A673 (cell line): ENCODE data around the gene RTN1. TPM values are rescaled to one million over a fixed set of nuclear protein-coding genes. Genes with fewer than 3 reads are reported as not detected.

Experiments
- BruUV-seq: library from RNA; stranded (reverse); fragments of 400-500 nt; replicated peaks from 2 replicates; lab custom pipeline; 2021; lab: Mats Ljungman, UMichigan
- CTCF ChIA-PET: fragments of 300-600 bp; sonication (Branson Sonifier 250); formaldehyde crosslinking; loops from one replicate; lab custom pipeline; 2022; ENCODE audit warnings: antibody characterized with exemption; lab: Charles Lee
- POLR2A ChIA-PET: fragments of 300-600 bp; sonication (Branson Sonifier 250); formaldehyde crosslinking; loops from one replicate; lab custom pipeline; 2022; ENCODE audit warnings: antibody characterized with exemption; ENCODE audit not compliant: low non-redundant PET; lab: Charles Lee
- DNase-seq: peaks from one replicate; pipeline ENCODE4 v3.0.0-alpha.2; 2015; ENCODE audit warnings: low spot score
- H3K27ac ChIP-seq: fragments of 200-600 bp; sonication (generic); 2 replicates; pipeline ENCODE4 v1.5.1; 2016; ENCODE audit warnings: mixed run types, low read depth, mild to moderate bottlenecking, mixed read lengths, antibody characterized with exemption, low read length; ENCODE audit not compliant: poor library complexity, severe bottlenecking
- H3K27me3 ChIP-seq: fragments of 200-600 bp; sonication (generic); replicated peaks from 2 replicates; pipeline ENCODE4 v1.6.1; 2017; ENCODE audit warnings: mixed run types, low read depth, mild to moderate bottlenecking, mixed read lengths, antibody characterized with exemption, low read length; ENCODE audit not compliant: insufficient read depth, poor library complexity
- H3K36me3 ChIP-seq: fragments of 200-600 bp; sonication (generic); 2 replicates; pipeline ENCODE4 v1.6.1; 2016; ENCODE audit warnings: mixed run types, mild to moderate bottlenecking, mixed read lengths, antibody characterized with exemption, low read length; ENCODE audit not compliant: insufficient read depth, poor library complexity, severe bottlenecking
- H3K4me1 ChIP-seq: fragments of 200-600 bp; sonication (generic); 2 replicates; pipeline ENCODE4 v1.6.1; 2017; ENCODE audit warnings: mixed run types, mild to moderate bottlenecking, mixed read lengths, antibody characterized with exemption, low read length; ENCODE audit not compliant: insufficient read depth, poor library complexity, severe bottlenecking
- H3K4me3 ChIP-seq: fragments of 200-600 bp; sonication (generic); 2 replicates; pipeline ENCODE4 v1.5.1; 2016; ENCODE audit warnings: low read depth, mixed run types, mild to moderate bottlenecking, mixed read lengths, low read length; ENCODE audit not compliant: poor library complexity, severe bottlenecking
- H3K9me3 ChIP-seq: fragments of 200-600 bp; sonication (generic); 2 replicates; pipeline ENCODE4 v1.6.1; 2016; ENCODE audit warnings: mixed run types, low read depth, mild to moderate bottlenecking, mixed read lengths, antibody characterized with exemption, low read length; ENCODE audit not compliant: poor library complexity, severe bottlenecking
- EZH2 ChIP-seq: fragments of 200-600 bp; sonication (generic); IDR thresholded peaks from 2 replicates; pipeline ENCODE4 v1.6.1; 2017; ENCODE audit warnings: borderline replicate concordance, low read depth, mild to moderate bottlenecking, mixed read lengths, antibody characterized with exemption, low read length; ENCODE audit not compliant: poor library complexity, severe bottlenecking
- intact Hi-C: fragments of 100-400 bp; cut with micrococcal nuclease; formaldehyde crosslinking; loops from one replicate; pipeline ENCODE4 v1.10.0; 2022; ENCODE audit not compliant: unreplicated experiment
- total RNA-seq: library from RNA; stranded (reverse); gene quantifications from 2 replicates; pipeline ENCODE4 v1.2.3, GENCODE V29; 2021
- TF ChIP-seq, protein P1 (sequence below): fragments of 300-800, 200-600 bp; sonication (generic); conservative IDR thresholded peaks from 2 replicates; pipeline ENCODE4 v1.5.1; 2017; ENCODE audit warnings: low read depth, mild to moderate bottlenecking, antibody characterized with exemption, low read length, moderate library complexity, mixed read lengths

Gene RTN1
- total RNA-seq, 1 experiment from 2014 or later: 4.0 TPM

GRCh38 chr14:59857328-59857727 lies 13.2 kb downstream of the RTN1 start:
- no TSS peak for BruUV-seq
- peaks cover 5% of the 10 kb centered on the region for H3K9me3 ChIP-seq
- H3K27me3 ChIP-seq: no peaks in the 10 kb centered on the region
- POLR2A ChIA-PET: no interaction called here
- no peak overlapping the region for H3K27ac ChIP-seq
- no peak overlapping the region for H3K4me3 ChIP-seq
- no peak for DNase-seq
- H3K4me1 ChIP-seq: no peaks in the 10 kb centered on the region
- intact Hi-C loops: no loop called here
- no peak for TF ChIP-seq EZH2
- TF ChIP-seq, protein P1, sequence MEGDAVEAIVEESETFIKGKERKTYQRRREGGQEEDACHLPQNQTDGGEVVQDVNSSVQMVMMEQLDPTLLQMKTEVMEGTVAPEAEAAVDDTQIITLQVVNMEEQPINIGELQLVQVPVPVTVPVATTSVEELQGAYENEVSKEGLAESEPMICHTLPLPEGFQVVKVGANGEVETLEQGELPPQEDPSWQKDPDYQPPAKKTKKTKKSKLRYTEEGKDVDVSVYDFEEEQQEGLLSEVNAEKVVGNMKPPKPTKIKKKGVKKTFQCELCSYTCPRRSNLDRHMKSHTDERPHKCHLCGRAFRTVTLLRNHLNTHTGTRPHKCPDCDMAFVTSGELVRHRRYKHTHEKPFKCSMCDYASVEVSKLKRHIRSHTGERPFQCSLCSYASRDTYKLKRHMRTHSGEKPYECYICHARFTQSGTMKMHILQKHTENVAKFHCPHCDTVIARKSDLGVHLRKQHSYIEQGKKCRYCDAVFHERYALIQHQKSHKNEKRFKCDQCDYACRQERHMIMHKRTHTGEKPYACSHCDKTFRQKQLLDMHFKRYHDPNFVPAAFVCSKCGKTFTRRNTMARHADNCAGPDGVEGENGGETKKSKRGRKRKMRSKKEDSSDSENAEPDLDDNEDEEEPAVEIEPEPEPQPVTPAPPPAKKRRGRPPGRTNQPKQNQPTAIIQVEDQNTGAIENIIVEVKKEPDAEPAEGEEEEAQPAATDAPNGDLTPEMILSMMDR: no peak
- no peaks in the 10 kb centered on the region for H3K36me3 ChIP-seq
- CTCF ChIA-PET: no interaction called here

DNA sequence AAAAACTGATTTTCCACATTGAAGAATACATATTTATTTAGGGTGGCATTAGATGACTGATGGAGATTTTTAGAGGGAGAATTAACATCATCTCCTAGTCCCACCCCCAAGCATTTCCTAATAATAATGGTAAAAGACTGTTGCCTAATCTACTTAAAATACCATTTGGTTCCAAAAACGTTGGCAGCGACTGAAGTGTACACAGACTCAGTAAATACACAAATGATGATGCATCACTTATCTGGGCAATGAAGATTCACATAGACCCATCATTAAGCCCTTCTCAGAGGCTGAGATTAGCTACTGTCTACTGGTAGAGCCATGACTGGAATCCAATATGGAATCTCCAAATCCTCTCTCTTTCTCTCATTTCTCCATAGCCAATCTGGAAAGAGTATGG lies 18.2 kb downstream of the RTN1 start:
- H3K27ac ChIP-seq: no peak overlapping the region
- POLR2A ChIA-PET: no interaction called here
- H3K4me3 ChIP-seq: no peak overlapping the region
- CTCF ChIA-PET: no interaction called here
- no peaks in the 10 kb centered on the region for H3K36me3 ChIP-seq
- no peaks in the 10 kb centered on the region for H3K9me3 ChIP-seq
- H3K4me1 ChIP-seq: no peaks in the 10 kb centered on the region
- intact Hi-C loops: no loop called here
- BruUV-seq: no TSS peak
- no peaks in the 10 kb centered on the region for H3K27me3 ChIP-seq
- DNase-seq: no peak
- TF ChIP-seq EZH2: no peak
- TF ChIP-seq, protein P1: no peak

GRCh38 chr14:59850458-59850857 lies 20.1 kb downstream of the RTN1 start:
- Histone ChIP-seq H3K9me3 (no peaks in the 10 kb centered on the region), H3K4me1 (no peaks in the 10 kb centered on the region), H3K27me3 (no peaks in the 10 kb centered on the region), H3K4me3 (no peak overlapping the region), H3K36me3 (no peaks in the 10 kb centered on the region), H3K27ac (no peak overlapping the region)
- CTCF ChIA-PET: no interaction called here
- no TSS peak for BruUV-seq
- TF ChIP-seq EZH2: no peak
- TF ChIP-seq, protein P1: no peak
- POLR2A ChIA-PET: no interaction called here
- intact Hi-C loops: no loop called here
- no peak for DNase-seq
